K562 (cell line): ENCODE measurements around the gene FAM174B. TPM values are rescaled to one million over a fixed set of nuclear protein-coding genes. Genes with fewer than 3 reads are reported as not detected.

ENCODE experiments used
- ATAC-seq: fragments of 200-7000 bp; cut with Tn5 transposase; 3 replicates; pipeline ENCODE4 v1.9.1; 2020; ENCODE audit warnings: moderate library complexity
- BruUV-seq: library from RNA; stranded (reverse); fragments of 400-500 nt; replicated peaks from 2 replicates; lab custom pipeline; 2021; lab: Mats Ljungman, UMichigan
- CTCF ChIA-PET: fragments of 300-600 bp; formaldehyde crosslinking; extraction: SDS; loops from one replicate; lab custom pipeline; 2021; ENCODE audit warnings: low intra/inter-chr PET ratio; lab: Yijun Ruan, JAX
- POLR2A ChIA-PET: fragments of 300-600, 350-650 bp; sonication (Branson Sonifier 250); formaldehyde crosslinking; extraction: SDS; loops from one replicate; lab custom pipeline; 2021; ENCODE audit warnings: antibody characterized with exemption, inconsistent platforms; lab: Yijun Ruan, JAX
- DNase-seq, 4 experiments: peaks; one replicate each; pipeline versions ENCODE4 v3.0.0 to v3.0.0-alpha.2; 2011 to 2018; ENCODE audit warnings: low spot score in 3 of 4, mixed read lengths in 3 of 4; ENCODE audit errors: extremely low read depth in 1 of 4
- FAIRE-seq: peaks from 2 replicates; lab custom pipeline; 2011; peaks lifted over from hg19 to GRCh38; lab: Jason Lieb, UNC
- H2AFZ ChIP-seq: 2 replicates; pipeline ENCODE4 v1.6.0; 2011; ENCODE audit warnings: low read depth, low read length, control low read depth, inconsistent platforms
- H3K27ac ChIP-seq: fragments of 200-600 bp; 3 replicates; pipeline ENCODE4 v1.8.0; 2011; ENCODE audit warnings: low read depth, mild to moderate bottlenecking, control low read depth, inconsistent platforms, low read length, moderate library complexity, mixed read lengths; ENCODE audit errors: extremely low read depth
- H3K27me3 ChIP-seq, 2 experiments: fragments of 300-600 bp in 1 of 2; 2 replicates in 1 of 2; 3 replicates in 1 of 2; pipeline versions ENCODE4 v1.6.0 to v1.8.0; 2011; ENCODE audit warnings: inconsistent platforms in 2 of 2, low read length in 2 of 2, mild to moderate bottlenecking in 1 of 2, mixed read lengths in 1 of 2, moderate library complexity in 1 of 2; ENCODE audit not compliant: control insufficient read depth in 2 of 2, insufficient read depth in 2 of 2
- H3K36me3 ChIP-seq: fragments of 300-600 bp; 3 replicates; pipeline ENCODE4 v1.8.0; 2011; ENCODE audit warnings: mild to moderate bottlenecking, low read length, inconsistent platforms; ENCODE audit not compliant: control insufficient read depth, insufficient read depth
- H3K4me1 ChIP-seq, 2 experiments: fragments of 200-600 bp in 1 of 2; replicated peaks in 1 of 2; 2 replicates in 1 of 2; 3 replicates in 1 of 2; pipeline versions ENCODE4 v1.5.1 to v1.8.0; 2011; ENCODE audit warnings: inconsistent platforms in 2 of 2, low read length in 2 of 2, mild to moderate bottlenecking in 1 of 2, mixed read lengths in 1 of 2, moderate library complexity in 1 of 2; ENCODE audit not compliant: control insufficient read depth in 2 of 2, insufficient read depth in 2 of 2
- H3K4me2 ChIP-seq: 2 replicates; pipeline ENCODE4 v1.6.1; 2011; ENCODE audit warnings: low read length, control low read depth, inconsistent platforms, mixed read lengths; ENCODE audit not compliant: insufficient read depth
- H3K4me3 ChIP-seq: fragments of 200-600 bp; sonication (generic), shearing (Covaris generic); 2 replicates; pipeline ENCODE4 v1.5.1; 2016; ENCODE audit warnings: control low read depth, inconsistent platforms
- H3K79me2 ChIP-seq: fragments of 200-600 bp; 3 replicates; pipeline ENCODE4 v1.8.0; 2011; ENCODE audit warnings: low read length, inconsistent platforms; ENCODE audit not compliant: control insufficient read depth, insufficient read depth
- H3K9ac ChIP-seq, 2 experiments: 2 replicates each; pipeline versions ENCODE4 v1.6.0 to v1.6.1; 2011; ENCODE audit warnings: low read depth in 2 of 2, low read length in 2 of 2, control low read depth in 1 of 2, inconsistent platforms in 1 of 2, mild to moderate bottlenecking in 1 of 2, mixed read lengths in 1 of 2; ENCODE audit not compliant: insufficient read depth in 1 of 2
- H3K9me1 ChIP-seq: one replicate; pipeline ENCODE4 v1.6.0; 2011; ENCODE audit warnings: inconsistent platforms, mild to moderate bottlenecking, low read length, moderate library complexity; ENCODE audit not compliant: control insufficient read depth, insufficient read depth
- H3K9me3 ChIP-seq: replicated peaks from 2 replicates; pipeline ENCODE4 v1.5.1; 2011; ENCODE audit warnings: low read depth, low read length, inconsistent platforms; ENCODE audit not compliant: control insufficient read depth, insufficient read depth
- H4K20me1 ChIP-seq: replicated peaks from 2 replicates; pipeline ENCODE4 v1.6.1; 2011; ENCODE audit warnings: low read length, inconsistent platforms, mixed read lengths; ENCODE audit not compliant: control insufficient read depth, insufficient read depth
- EGR1 ChIP-seq: fragments of 450-650 bp; conservative IDR thresholded peaks from 2 replicates; pipeline ENCODE4 v1.6.1; 2017; ENCODE audit warnings: mild to moderate bottlenecking
- FUS ChIP-seq: fragments of 200-400 bp; formaldehyde crosslinking; optimal IDR thresholded peaks from 2 replicates; pipeline ENCODE3; 2017; ENCODE audit warnings: low read depth, low read length
- MAFK ChIP-seq: IDR thresholded peaks from 2 replicates; pipeline ENCODE4 v1.6.1; 2011; ENCODE audit warnings: low read length, improper control_type of control experiment
- MIER1 ChIP-seq: fragments of 450-650 bp; IDR thresholded peaks from 2 replicates; pipeline ENCODE4 v1.6.1; 2016; ENCODE audit warnings: antibody characterized with exemption, mild to moderate bottlenecking, low read depth
- MTA2 ChIP-seq: fragments of 450-650 bp; IDR thresholded peaks from 2 replicates; pipeline ENCODE4 v1.6.1; 2016; ENCODE audit warnings: low read depth
- NR3C1 ChIP-seq: sonication (generic); formaldehyde crosslinking; IDR thresholded peaks from 2 replicates; pipeline ENCODE4 v1.8.1; 2022; ENCODE audit warnings: missing genetic modification reagents
- RAD21 ChIP-seq, 2 experiments: fragments of 250-450 bp in 1 of 2; fragments of 450-650 bp in 1 of 2; sonication (Bioruptor Pico) in 1 of 2; formaldehyde crosslinking in 1 of 2; IDR thresholded peaks in 1 of 2; conservative IDR thresholded peaks in 1 of 2; 2 replicates each; pipeline versions ENCODE4 v1.4.0 to v1.8.0; 2020 to 2022; ENCODE audit warnings: mild to moderate bottlenecking in 2 of 2, moderate library complexity in 1 of 2
- RHOXF2B ChIP-seq: fragments of 250-450 bp; sonication (Bioruptor Pico); conservative IDR thresholded peaks from 2 replicates; pipeline ENCODE4 v1.5.1; 2021
- SUPT5H ChIP-seq: fragments of 450-650 bp; IDR thresholded peaks from 2 replicates; pipeline ENCODE4 v1.6.1; 2016
- TEAD4 ChIP-seq, 2 experiments: sonication (generic) in 1 of 2; formaldehyde crosslinking in 1 of 2; IDR thresholded peaks; 2 replicates each; pipeline versions ENCODE4 v1.6.1 to v1.8.0; 2012 to 2022; ENCODE audit warnings: borderline replicate concordance in 1 of 2, inconsistent platforms in 1 of 2, low read length in 1 of 2, mild to moderate bottlenecking in 1 of 2, missing genetic modification reagents in 1 of 2
- ZNF699 ChIP-seq: fragments of 250-450 bp; sonication (Bioruptor Pico); IDR thresholded peaks from 2 replicates; pipeline ENCODE4 v1.8.0; 2021; ENCODE audit warnings: mild to moderate bottlenecking, moderate library complexity; ENCODE audit not compliant: insufficient replicate concordance
- ZNF75A ChIP-seq: fragments of 450-650 bp; formaldehyde crosslinking; IDR thresholded peaks from 2 replicates; pipeline ENCODE4 v1.4.0; 2020; ENCODE audit warnings: mild to moderate bottlenecking
- WGBS: fragments of 100-300 bp; shearing (Covaris generic); methylation state at CpG from one replicate; pipeline ENCODE4 v1.1.6; 2016; ENCODE audit warnings: low coverage, mixed read lengths; ENCODE audit not compliant: insufficient coverage; ENCODE audit errors: missing lambda C conversion rate; 5-methylcytosine and 5-hydroxymethylcytosine counted together
- in situ Hi-C: fragments of 300-500 bp; cut with MboI; formaldehyde crosslinking; loops from 4 replicates; pipeline ENCODE4 v1.15.0; 2018; ENCODE audit warnings: inconsistent platforms, mixed read lengths
- intact Hi-C: fragments of 100-400 bp; cut with micrococcal nuclease; formaldehyde crosslinking; loops from 2 replicates; pipeline ENCODE4 v1.14.2; 2022
- polyA plus RNA-seq, 8 experiments: library from polyadenylated mRNA; depleted of rRNA in 4 of 8; stranded (reverse) in 5 of 8; unstranded in 3 of 8; fragments of >200 nt; fragmentation: Nextera tagmentation in 2 of 8; fragmentation: Illumina TruSeq in 1 of 8; extraction: Ambion mirVana in 2 of 8; extraction: Trizol in 1 of 8; gene quantifications; 2 replicates each; pipeline versions ENCODE4 v1.2.1 to v1.2.3, GENCODE V29; 2011 to 2014; ENCODE audit warnings: inconsistent platforms in 1 of 8, missing spikeins in 1 of 8
- total RNA-seq, 7 experiments: library from RNA; depleted of rRNA in 6 of 7; stranded (reverse); fragments of >200 nt in 6 of 7; fragmentation: Illumina TruSeq in 2 of 7; extraction: Trizol in 2 of 7; gene quantifications; 2 replicates each; pipeline versions ENCODE4 v1.2.1 to v1.2.3, GENCODE V29; 2011 to 2021; ENCODE audit warnings: low replicate concordance in 1 of 7
- TF ChIP-seq, protein P1 (sequence below): sonication (generic); formaldehyde crosslinking; IDR thresholded peaks from 2 replicates; pipeline ENCODE4 v1.8.0; 2022; ENCODE audit warnings: mild to moderate bottlenecking, missing genetic modification reagents
- TF ChIP-seq, protein P2 (sequence below), 3 experiments: fragments of 200-800 bp in 1 of 3; sonication (Bioruptor generic) in 1 of 3; sonication (generic) in 1 of 3; formaldehyde crosslinking in 1 of 3; IDR thresholded peaks; 2 replicates each; pipeline versions ENCODE4 v1.6.1 to v1.8.0; 2016 to 2022; ENCODE audit warnings: mild to moderate bottlenecking in 2 of 3, missing compliant biosample characterization in 2 of 3, missing genetic modification characterization in 2 of 3, missing genetic modification reagents in 1 of 3

The FAM174B gene
- total and polyA plus RNA-seq, 9 of the 15 experiments (the other 6 are each of a cell fraction or from before 2014, with no cell fraction given), result 0.39 to 2.7 (median 1.9) TPM; not detected in 1

DNA sequence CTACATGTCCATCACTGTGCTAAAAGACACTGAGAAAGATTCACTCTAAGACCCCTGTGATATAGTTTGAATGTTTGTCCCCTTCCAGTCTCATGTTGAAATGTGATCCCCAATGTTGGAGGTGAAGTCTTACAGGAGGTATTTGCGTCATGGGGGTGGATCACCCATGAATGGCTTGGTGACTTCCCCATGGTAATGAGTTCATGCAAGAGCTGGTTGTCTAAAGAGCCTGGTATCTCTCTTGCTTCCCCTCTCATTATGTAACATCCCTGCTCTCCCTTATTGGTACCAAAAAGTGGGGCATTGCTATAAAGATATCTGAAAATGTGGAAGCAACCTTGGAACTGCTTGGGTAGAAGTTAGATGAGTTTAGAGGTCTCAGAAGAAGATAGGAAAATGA, 32.2 kb upstream of the FAM174B start:
- whole genome bisulfite sequencing, result 0% methylated on average over 1 of the region's 1 CpG
- BruUV-seq, result no TSS peak
- Histone ChIP-seq H3K4me3 (no peak overlapping the region), H3K79me2 (no peaks in the 10 kb centered on the region), H3K36me3 (no peaks in the 10 kb centered on the region), H3K4me1 (no peaks in the 10 kb centered on the region), H3K9me3 (no peaks in the 10 kb centered on the region), H3K9ac (no peak overlapping the region), H2AFZ (no peak overlapping the region), H3K27me3 (peaks cover 7 to 22% of the 10 kb centered on the region in 2 experiments; a peak in 4 of 5 replicates), H4K20me1 (no peaks in the 10 kb centered on the region), H3K27ac (no peak overlapping the region), H3K9me1 (no peaks in the 10 kb centered on the region), H3K4me2 (no peak overlapping the region)
- intact Hi-C loops, result loop anchor here (10.0 kb wide), 1 partner anchor 593 kb away; no protein-coding TSS in a partner anchor
- POLR2A ChIA-PET, result no interaction called here
- CTCF ChIA-PET, result no interaction called here
- no peak for FAIRE-seq
- no peak for ATAC-seq
- no peak for DNase-seq
- TF ChIP-seq FUS (no peak), SUPT5H (no peak), ZNF699 (CRISPR knock-in tag) (no peak), RAD21 (CRISPR knock-in tag; conservative IDR thresholded peaks at IDR 0.05 in 1 of 2, IDR thresholded peaks at IDR 0.05 in 1 of 2) (no peak), MIER1 (no peak), TEAD4 (IDR thresholded peaks at IDR 0.05; ENCODE audit: low read length) (no peak), TEAD4 (CRISPR knock-in tag; IDR thresholded peaks at IDR 0.05; ENCODE audit: borderline replicate concordance) (no peak), EGR1 (no peak), MAFK (no peak), ZNF75A (CRISPR knock-in tag) (no peak), NR3C1 (CRISPR knock-in tag) (no peak), MTA2 (no peak), RHOXF2B (no peak)
- TF ChIP-seq, protein P1, sequence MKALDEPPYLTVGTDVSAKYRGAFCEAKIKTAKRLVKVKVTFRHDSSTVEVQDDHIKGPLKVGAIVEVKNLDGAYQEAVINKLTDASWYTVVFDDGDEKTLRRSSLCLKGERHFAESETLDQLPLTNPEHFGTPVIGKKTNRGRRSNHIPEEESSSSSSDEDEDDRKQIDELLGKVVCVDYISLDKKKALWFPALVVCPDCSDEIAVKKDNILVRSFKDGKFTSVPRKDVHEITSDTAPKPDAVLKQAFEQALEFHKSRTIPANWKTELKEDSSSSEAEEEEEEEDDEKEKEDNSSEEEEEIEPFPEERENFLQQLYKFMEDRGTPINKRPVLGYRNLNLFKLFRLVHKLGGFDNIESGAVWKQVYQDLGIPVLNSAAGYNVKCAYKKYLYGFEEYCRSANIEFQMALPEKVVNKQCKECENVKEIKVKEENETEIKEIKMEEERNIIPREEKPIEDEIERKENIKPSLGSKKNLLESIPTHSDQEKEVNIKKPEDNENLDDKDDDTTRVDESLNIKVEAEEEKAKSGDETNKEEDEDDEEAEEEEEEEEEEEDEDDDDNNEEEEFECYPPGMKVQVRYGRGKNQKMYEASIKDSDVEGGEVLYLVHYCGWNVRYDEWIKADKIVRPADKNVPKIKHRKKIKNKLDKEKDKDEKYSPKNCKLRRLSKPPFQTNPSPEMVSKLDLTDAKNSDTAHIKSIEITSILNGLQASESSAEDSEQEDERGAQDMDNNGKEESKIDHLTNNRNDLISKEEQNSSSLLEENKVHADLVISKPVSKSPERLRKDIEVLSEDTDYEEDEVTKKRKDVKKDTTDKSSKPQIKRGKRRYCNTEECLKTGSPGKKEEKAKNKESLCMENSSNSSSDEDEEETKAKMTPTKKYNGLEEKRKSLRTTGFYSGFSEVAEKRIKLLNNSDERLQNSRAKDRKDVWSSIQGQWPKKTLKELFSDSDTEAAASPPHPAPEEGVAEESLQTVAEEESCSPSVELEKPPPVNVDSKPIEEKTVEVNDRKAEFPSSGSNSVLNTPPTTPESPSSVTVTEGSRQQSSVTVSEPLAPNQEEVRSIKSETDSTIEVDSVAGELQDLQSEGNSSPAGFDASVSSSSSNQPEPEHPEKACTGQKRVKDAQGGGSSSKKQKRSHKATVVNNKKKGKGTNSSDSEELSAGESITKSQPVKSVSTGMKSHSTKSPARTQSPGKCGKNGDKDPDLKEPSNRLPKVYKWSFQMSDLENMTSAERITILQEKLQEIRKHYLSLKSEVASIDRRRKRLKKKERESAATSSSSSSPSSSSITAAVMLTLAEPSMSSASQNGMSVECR (CRISPR knock-in tag), result no peak
- TF ChIP-seq, protein P2, sequence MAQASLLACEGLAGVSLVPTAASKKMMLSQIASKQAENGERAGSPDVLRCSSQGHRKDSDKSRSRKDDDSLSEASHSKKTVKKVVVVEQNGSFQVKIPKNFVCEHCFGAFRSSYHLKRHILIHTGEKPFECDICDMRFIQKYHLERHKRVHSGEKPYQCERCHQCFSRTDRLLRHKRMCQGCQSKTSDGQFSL (CRISPR knock-in tag; IDR thresholded peaks at IDR 0.05), result no peak
- TF ChIP-seq, protein P2 (tag; IDR thresholded peaks at IDR 0.05), result no peak
- in situ Hi-C loops, result no loop called here
